Activated CD4-positive, alpha-beta T cell treated with anti-CD3 and anti-CD28 coated beads, Interleukin-2, amount 50 U/mL, for 1 hour (primary cell): ENCODE measurements around the gene TTC24.
"Not testable (repeated sequence)": the region's sequence is repeated elsewhere in the genome, so short reads cannot be mapped to it uniquely, and the experiment has no call there.

Experiments used
- DNase-seq: peaks from one replicate; pipeline ENCODE4 v3.0.0-alpha.2; 2020

TTC24 gene

GRCh38 chr1:156579472-156579871 lies at the start of gene TTC24:
Gene TTC24 (plus strand): TSS chr1:156579723. CDS start chr1:156581365, 1,642 bp downstream.
- DNase-seq, result no peak

DNA sequence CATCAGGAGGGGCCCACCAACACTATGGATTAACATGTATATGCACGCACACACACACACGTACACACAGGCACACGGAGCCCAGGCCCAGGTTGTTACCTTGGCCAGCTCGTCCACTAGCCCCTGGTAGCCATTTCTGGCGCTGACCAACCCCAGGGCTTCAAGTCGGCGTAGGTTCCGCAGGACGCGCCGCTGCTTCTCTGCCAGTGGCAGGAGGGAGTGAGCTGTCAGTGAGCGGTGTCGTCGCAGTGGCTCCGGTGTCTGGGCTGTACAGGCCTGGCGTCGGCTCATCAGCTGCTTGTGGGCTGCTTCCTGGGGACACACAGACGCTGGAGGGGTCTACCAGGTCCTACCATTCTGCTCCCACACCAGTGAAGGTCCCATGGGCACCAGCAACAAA lies 49.5 kb upstream of the TTC24 start:
- no peak for DNase-seq

DNA sequence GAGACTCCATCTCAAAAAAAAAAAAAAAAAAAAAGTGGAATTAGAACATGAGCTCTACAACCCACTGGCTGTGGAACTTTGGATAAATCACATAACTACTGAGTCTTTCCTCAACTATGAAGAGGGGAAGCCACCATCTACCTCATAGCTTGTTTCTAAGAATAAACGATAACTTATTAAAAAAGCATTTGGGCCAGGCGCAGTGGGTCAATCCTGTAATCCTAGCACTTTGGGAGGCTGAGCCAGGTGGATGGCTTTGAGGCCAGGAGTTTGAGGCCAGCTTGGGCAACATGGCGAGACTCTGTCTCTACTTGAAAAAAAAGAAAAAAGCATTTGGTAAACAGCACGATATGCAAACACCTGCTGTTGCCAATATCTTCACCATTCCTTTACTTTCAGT lies 47.1 kb upstream of the TTC24 start:
- DNase-seq, result no peak

DNA sequence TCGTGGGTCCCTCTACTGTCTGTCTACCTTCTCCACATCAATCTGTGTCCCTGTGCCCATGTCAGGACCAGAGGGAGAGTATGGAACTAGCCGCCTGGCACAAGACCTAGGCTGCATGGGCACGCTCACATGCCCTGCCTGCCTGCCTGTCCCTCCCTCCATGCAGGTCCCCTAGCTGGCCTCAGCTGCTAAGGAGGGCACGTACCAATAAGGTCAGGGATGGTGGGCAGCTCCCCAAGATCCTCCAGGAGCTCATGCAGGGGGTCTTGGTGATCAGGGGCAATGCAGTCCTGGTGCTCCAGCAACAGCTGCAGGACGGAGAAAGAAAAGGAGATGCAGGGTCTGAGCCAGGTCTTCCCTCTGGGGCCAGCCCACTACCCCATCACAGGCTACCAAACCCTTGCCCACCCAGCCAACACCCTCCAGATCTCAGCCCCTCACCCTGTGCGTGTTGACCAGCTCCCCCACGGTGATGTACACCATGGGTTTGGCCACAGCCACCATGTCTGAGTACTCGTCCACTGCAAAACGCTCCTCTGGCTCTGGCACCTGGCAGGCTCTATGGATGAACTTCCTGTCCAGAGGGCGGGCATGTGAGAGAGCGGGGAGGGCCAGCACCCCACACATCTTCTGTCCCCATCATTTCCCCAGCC lies 45.8 kb upstream of the TTC24 start:
- DNase-seq, result no peak

DNA sequence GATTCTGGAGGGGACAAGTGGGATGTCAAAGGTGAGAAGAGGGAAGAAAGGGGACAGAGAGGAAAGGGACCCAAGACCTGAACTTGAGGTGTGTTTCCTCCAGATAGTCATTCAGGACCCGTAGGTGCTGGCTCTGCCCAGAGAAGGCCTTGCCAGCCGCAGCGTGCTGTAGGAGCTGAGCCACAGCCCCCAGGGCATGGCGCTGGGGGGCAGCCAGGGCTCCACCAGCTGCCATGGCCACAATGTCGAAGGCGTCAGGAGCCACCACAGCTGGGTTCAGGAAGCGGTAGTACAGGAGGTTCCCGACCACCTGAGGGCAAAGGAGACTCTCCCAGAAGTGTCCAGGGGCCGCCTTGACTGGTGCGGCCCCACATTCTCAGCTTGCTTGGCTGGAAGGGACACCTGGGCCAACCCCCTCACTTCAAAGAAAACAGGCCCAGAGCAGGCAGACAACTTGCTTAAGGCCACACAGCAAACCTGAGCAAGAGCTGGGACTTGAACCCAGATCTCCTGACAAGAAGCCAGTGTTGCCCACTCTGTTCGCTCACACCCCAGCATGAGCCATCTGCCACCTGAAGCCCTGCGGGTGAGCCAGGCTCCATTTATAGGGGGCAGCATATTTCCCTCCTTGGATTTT lies 45.0 kb upstream of the TTC24 start:
- no peak for DNase-seq

DNA sequence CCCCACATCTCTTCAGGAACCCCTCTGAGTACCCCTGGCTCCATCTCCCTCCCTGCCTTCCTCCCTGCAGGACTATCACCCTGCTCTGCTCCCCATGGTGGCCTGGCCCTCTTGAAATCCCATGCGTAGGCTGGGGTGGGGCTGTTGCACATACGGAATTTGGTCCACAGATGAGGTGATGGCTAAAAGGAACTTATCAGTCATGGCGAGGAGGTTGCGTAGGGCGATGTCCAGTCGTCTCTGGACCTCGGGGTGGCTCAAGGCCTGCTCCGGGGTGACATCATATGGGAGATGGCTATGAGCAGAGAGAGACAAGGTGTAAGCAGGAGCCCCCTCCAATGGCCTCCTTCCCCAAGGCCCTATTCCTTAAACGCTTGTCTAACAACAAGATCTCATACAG lies 42.5 kb upstream of the TTC24 start:
- no peak for DNase-seq

- no peak for DNase-seq
Observed at GRCh38 chr1:156538711-156539440, 40.6 kb upstream of the TTC24 start.

DNA sequence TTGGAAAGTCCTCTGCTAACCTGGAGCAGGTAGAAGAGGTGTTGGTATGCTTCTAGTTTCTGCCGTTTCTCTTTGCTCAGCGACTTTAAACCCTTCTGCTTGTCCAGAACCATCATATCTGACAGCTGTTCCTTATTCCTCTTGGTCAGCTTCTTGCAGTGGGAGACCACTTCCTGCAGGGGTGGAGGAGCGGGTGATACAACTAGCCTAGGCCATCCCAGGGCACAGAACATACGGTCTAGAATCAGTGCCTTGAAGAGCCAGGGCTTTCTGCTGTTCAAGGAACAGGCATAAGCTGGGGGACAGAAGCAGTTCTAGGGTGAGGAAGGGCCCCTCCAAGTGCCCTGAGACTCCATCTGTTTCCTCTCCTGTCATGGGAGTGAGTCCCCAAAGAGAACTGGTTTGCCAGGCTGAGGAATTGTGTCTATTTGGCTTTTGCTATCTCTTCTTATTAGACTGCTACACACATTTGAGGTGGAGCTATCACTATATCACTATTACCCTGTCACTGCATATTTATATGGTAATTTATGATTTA lies 39.6 kb upstream of the TTC24 start:
- no peak for DNase-seq

- no peak for DNase-seq
Observed at GRCh38 chr1:156540955-156541354, 38.6 kb upstream of the TTC24 start.

- DNase-seq, result no peak
Observed at GRCh38 chr1:156543066-156543465, 36.5 kb upstream of the TTC24 start.

- no peak for DNase-seq
Observed at GRCh38 chr1:156544592-156545102, 34.9 kb upstream of the TTC24 start.

- no peak for DNase-seq
Observed at GRCh38 chr1:156546267-156546666, 33.3 kb upstream of the TTC24 start.

GRCh38 chr1:156547434-156547833 lies 32.1 kb upstream of the TTC24 start:
- DNase-seq, result no peak

DNA sequence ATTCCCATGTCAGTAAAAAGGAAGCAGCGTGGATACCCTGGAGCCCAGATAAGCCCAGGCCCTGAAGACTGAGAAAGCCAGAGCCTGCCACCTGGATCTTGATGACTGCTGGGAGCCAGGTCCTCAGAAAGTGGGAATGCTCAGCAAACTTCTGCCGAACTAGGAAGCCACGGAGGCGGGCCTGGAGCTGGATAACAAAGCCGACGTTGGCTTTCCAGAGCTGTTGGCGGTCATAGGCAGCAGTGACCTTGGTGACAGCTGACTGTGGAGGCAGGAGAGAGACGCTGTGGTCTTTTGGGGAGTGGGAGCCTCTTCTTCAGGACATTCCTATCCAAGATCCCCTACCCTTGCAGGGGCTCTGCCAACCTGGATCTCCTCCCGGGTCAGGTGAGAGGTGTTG lies 31.5 kb upstream of the TTC24 start:
- no peak for DNase-seq

GRCh38 chr1:156549390-156549789 lies 30.1 kb upstream of the TTC24 start:
- no peak for DNase-seq

DNA sequence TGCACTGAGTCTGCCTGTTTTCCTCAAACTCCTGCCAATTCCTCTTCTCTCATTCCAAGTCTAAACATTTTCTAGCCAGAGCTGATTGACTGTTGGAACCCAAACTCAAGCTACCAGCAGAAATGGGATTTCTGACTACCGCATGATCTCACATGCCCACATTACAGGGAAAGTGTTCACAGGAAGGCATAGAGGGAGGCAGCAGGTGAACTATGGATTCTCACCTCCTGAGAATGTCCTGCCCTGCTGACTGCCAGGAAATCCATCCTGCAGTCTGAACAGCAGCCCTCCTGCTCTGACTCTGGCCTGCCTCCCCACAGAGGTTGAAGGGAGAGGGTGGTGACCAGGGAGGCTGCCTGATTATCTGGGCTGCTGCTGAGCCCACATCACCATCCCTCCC lies 29.7 kb upstream of the TTC24 start:
- DNase-seq, result no peak

- no peak for DNase-seq
Observed at GRCh38 chr1:156550346-156550745, 29.2 kb upstream of the TTC24 start.

- DNase-seq, result no peak
Observed at GRCh38 chr1:156551066-156551643, 28.4 kb upstream of the TTC24 start.

DNA sequence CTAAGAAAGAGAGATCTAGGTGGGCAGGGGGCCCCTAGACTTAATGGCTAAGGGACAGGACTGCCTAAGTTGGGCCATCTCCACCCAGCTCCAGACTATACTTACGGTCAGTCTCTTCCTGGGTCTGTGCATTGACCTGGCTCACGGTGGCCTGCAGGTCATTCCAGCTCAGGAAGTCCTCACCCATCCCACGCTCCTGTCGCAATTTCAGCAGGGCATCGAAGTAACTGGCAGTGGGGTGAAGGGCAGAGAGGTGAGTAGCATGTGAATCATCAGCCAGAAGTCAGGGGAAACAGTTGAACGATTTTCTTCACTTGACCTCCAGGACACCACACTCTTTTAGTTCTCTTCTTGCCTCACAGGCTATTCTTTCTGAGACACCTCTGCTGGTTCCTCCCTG lies 27.7 kb upstream of the TTC24 start:
- no peak for DNase-seq

DNA sequence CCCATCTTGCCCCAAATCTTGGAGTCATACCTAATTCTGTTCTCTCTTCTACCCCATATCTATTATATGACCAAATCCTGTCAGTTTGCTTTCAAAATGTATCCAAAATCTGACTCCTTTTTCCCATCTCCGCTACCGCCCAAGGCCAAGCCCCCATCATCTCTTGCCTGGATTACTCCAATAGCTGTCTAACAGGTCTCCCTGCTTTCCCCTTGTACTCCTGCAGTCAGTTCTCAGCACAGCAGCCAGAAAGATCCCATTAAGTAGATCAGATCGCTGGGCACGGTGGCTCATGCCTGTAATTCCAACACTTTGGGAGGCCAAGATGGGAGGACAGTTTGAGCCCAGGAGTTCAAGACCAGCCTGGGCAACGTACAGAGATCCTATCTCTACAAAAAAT lies 27.0 kb upstream of the TTC24 start:
- DNase-seq, result no peak

DNA sequence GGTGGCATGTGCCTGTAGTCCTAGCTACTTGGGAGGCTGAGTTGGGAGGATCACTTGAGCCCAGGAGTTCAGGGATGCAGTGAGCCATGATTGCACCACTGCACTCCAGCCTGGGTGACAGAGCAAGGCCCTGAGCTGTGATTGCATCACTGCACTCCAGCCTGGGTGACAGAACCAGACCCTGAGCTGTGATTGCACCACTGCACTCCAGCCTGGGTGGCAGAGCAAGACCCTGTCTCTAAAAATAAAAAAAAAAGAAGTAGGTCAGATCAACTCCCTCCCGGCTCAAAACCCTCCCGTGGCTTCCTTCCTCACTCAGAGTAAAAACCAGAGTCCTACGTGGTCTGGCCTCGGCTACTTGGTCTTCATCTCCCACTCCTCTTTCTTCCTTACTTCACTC lies 26.6 kb upstream of the TTC24 start:
- not testable (repeated sequence) for DNase-seq

DNA sequence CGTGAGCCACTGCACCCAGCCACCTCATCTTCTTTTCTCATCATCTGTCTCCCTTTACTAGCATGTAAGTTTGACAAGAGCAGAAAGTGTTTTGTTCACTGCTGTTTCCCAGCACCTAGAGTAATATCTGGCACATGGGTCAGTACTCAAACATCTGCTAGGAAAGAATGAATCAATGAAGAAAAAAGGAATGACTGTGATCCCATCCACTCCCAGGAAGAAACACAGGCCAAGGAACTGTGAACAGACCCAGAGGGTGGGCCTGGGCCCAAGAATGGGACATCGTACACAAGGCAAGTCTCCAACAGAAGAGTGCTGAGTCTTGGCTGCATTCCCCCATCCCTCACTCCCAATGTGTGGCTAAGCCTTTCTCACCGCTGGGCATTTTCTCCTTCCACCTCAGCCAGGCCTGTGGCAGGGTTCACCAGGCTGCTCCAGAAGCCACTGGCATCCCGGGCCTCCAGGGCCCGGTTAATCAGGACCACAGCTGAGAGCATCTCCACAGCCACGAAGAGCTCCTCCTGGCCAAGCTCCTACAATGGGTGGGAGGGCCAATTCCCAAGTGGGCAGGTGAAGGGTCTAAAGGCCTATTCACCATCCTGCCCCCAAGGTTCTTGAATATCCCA lies 25.6 kb upstream of the TTC24 start:
- no peak for DNase-seq

- no peak for DNase-seq
Observed at GRCh38 chr1:156554971-156555370, 24.6 kb upstream of the TTC24 start.
